ENCODE measurements around the gene ABCA4. TPM values are rescaled to one million over a fixed set of nuclear protein-coding genes. Genes with fewer than 3 reads are reported as not detected.

Gene ABCA4
- total RNA-seq, 1 experiment from 2014 or later = 0.22 TPM

- ATAC-seq (peak; percentile 90), DNase-seq (ENCODE audit: low read depth, low spot score) (no peak)
- no peaks in the 10 kb centered on the region for H3K9me2 ChIP-seq (ENCODE audit: insufficient read depth)
- TF ChIP-seq CTCF (IDR thresholded peaks at IDR 0.05 in 2 of 3, conservative IDR thresholded peaks at IDR 0.05 in 1 of 3; ENCODE audit: borderline replicate concordance in 1 of 3, insufficient read depth in 1 of 3, low read depth in 2 of 3, low read length in 2 of 3) = peak; percentile 4 to 55 (median 54); a peak in 4 of 6 replicates
- no peak for TF ChIP-seq FOSL1 (IDR thresholded peaks at IDR 0.05; ENCODE audit: low read depth)
- no peak for TF ChIP-seq EGR1 (IDR thresholded peaks at IDR 0.05; ENCODE audit: low read depth)
- no peak for TF ChIP-seq EZH2 (IDR thresholded peaks at IDR 0.05)
- TF ChIP-seq MAX (IDR thresholded peaks at IDR 0.05) = no peak
- no peaks in the 10 kb centered on the region for H3K4me1 ChIP-seq (ENCODE audit: control insufficient read depth in 1 of 2, insufficient read depth in 2 of 2, low read length in 2 of 2)
- POLR2A ChIA-PET = no interaction called here
- no peaks in the 10 kb centered on the region for H3K79me2 ChIP-seq (ENCODE audit: insufficient read depth, low read length)
- CTCF ChIA-PET = interaction anchor here (1.1 to 2.1 kb wide), 5 partner anchors 8 to 676 kb away, joined by 3 to 8 read pairs (median 3); no protein-coding TSS in a partner anchor
- H3K27me3 ChIP-seq (ENCODE audit: insufficient read depth, low read length) = no peaks in the 10 kb centered on the region
- H4K20me1 ChIP-seq (ENCODE audit: insufficient read depth) = no peaks in the 10 kb centered on the region
- H3K36me3 ChIP-seq (ENCODE audit: control insufficient read depth in 1 of 2, insufficient read depth in 2 of 2, low read length in 2 of 2) = no peaks in the 10 kb centered on the region
- no TSS peak for BruUV-seq (replicated peaks)
- no peaks in the 10 kb centered on the region for H3K9me3 ChIP-seq (ENCODE audit: control insufficient read depth in 1 of 2, insufficient read depth in 1 of 2, low read depth in 1 of 2, low read length in 2 of 2)
- no peak overlapping the region for H3K27ac ChIP-seq (ENCODE audit: low read depth, low read length)
- no peak overlapping the region for H3K9ac ChIP-seq (ENCODE audit: low read length)
- H2AFZ ChIP-seq (ENCODE audit: low read depth, low read length, poor library complexity, severe bottlenecking) = no peak overlapping the region
- RAD21 ChIA-PET (ENCODE audit: low non-redundant PET in 1 of 2, low total read pairs in 2 of 2, uncharacterized antibody in 2 of 2, unreplicated experiment in 2 of 2) = no interaction called here
- no peak overlapping the region for H3K4me3 ChIP-seq (replicated peaks in 1 of 2; ENCODE audit: low read depth in 1 of 2, low read length in 2 of 2)
- no peak overlapping the region for H3K4me2 ChIP-seq (ENCODE audit: low read length)
- intact Hi-C loops (cut with micrococcal nuclease) = no loop called here
Measured at GRCh38 chr1:93980320-93981273, 140.4 kb downstream of the ABCA4 start.
